ENCODE results near the gene EMID1.
A peak's percentile ranks its signal among the peaks of the same experiment; 100 is the strongest.

Gene EMID1

GRCh38 chr22:29260601-29261315 lies 55.1 kb downstream of the EMID1 start:
- no peak for DNase-seq (ENCODE audit: low spot score)

- no peak for DNase-seq (ENCODE audit: low spot score)
Observed at GRCh38 chr22:29263791-29264276, 58.1 kb downstream of the EMID1 start.

- DNase-seq (ENCODE audit: low spot score), result no peak
Observed at GRCh38 chr22:29265305-29265704, 59.6 kb downstream of the EMID1 start.

- DNase-seq (ENCODE audit: low spot score), result no peak
Observed at GRCh38 chr22:29265929-29266328, 60.2 kb downstream of the EMID1 start.

GRCh38 chr22:29266564-29267461 lies 61.1 kb downstream of the EMID1 start:
- DNase-seq (ENCODE audit: low spot score), result no peak

- DNase-seq (ENCODE audit: low spot score), result no peak
Observed at GRCh38 chr22:29267462-29267857, 61.8 kb downstream of the EMID1 start.

GRCh38 chr22:29267858-29268510 lies 62.3 kb downstream of the EMID1 start, which contains the start of the genes EWSR1 and RHBDD3:
TSS of gene EWSR1 (plus strand) at chr22:29268268. CDS start at chr22:29268337, 69 bp downstream.
TSS of gene RHBDD3 (minus strand) at chr22:29267981. CDS start at chr22:29265626, 2,355 bp downstream.
- peak; percentile 96 for DNase-seq (ENCODE audit: low spot score)

GRCh38 chr22:29268511-29269229 lies 63.0 kb downstream of the EMID1 start:
- DNase-seq (ENCODE audit: low spot score), result peak; percentile 66

GRCh38 chr22:29269230-29269604 lies 63.5 kb downstream of the EMID1 start:
- DNase-seq (ENCODE audit: low spot score), result no peak

GRCh38 chr22:29269731-29270474 lies 64.2 kb downstream of the EMID1 start:
- DNase-seq (ENCODE audit: low spot score), result no peak

GRCh38 chr22:29270475-29271271 lies 65.0 kb downstream of the EMID1 start:
- DNase-seq (ENCODE audit: low spot score), result no peak

- DNase-seq (ENCODE audit: low spot score), result no peak
Observed at GRCh38 chr22:29272624-29273023, 66.9 kb downstream of the EMID1 start.

- DNase-seq (ENCODE audit: low spot score), result no peak
Observed at GRCh38 chr22:29275167-29275566, 69.5 kb downstream of the EMID1 start.

- DNase-seq (ENCODE audit: low spot score), result no peak
Observed at GRCh38 chr22:29275819-29276565, 70.3 kb downstream of the EMID1 start.

- DNase-seq (ENCODE audit: low spot score), result no peak
Observed at GRCh38 chr22:29277927-29278326, 72.2 kb downstream of the EMID1 start.

- no peak for DNase-seq (ENCODE audit: low spot score)
Observed at GRCh38 chr22:29284196-29284595, 78.5 kb downstream of the EMID1 start.

GRCh38 chr22:29288837-29289236 lies 83.1 kb downstream of the EMID1 start:
- no peak for DNase-seq (ENCODE audit: low spot score)

GRCh38 chr22:29290061-29290460 lies 84.4 kb downstream of the EMID1 start:
- DNase-seq (ENCODE audit: low spot score), result no peak

- DNase-seq (ENCODE audit: low spot score), result no peak
Observed at GRCh38 chr22:29291215-29291614, 85.5 kb downstream of the EMID1 start.
